ENCODE data around the gene PHIP.

- TF ChIP-seq GATA2 (IDR thresholded peaks at IDR 0.05; ENCODE audit: low read depth, low read length), result no peak
- TF ChIP-seq GATA3 (IDR thresholded peaks at IDR 0.05; ENCODE audit: low read depth, low read length), result no peak
Observed at GRCh38 chr6:79079561-79080041, 1.5 kb upstream of the PHIP start.

Data from SH-SY5Y (cell line).